ENCODE data around the gene PKIG. TPM values are rescaled to one million over a fixed set of nuclear protein-coding genes. Genes with fewer than 3 reads are reported as not detected.

The PKIG gene
- total RNA-seq, 1 donor from 2014 or later, result 40.6 TPM

DNA sequence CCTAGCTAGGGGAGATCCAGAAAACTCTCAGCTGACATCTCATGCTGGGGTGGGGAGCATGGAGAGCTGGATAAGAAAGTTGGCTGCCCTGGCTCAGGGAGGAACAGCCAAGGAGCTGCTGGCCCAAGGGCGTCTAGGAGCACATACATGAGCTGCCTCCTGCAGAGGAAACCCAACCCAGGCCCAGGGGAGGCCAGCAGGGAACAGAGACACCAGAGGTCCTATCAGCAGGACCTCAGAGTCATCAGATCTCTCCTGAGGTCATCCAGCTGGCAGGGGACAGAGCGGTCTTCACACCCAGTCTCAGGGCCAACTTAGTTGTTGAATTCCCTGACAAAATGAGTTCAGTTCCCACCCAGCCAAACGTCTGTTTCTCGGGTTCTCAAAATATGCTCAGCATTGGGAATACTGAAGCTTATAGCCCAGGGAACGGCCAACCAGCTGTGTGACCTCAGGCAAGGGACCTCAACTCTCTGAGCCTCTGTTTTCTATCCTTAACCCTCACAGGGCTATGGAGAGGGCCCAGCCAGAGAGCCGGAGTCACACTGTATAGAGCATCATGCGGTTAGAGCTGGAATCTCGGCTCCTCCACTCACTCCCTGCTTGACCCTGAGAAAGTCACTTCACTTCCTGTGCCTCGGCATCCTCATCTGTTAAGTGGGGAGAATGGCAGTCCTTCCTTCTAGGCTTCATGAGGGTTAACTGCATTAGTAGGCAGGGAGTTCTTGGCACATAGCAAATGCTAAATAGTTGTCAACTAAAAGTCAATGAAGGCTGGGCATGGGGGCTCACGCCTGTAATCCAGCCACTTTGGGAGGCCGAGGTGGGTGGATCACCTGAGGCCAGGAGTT, 55.4 kb downstream of the PKIG start:
- no peak overlapping the region for H3K4me3 Mint-ChIP-seq
- DNase-seq (ENCODE audit: low spot score), result no peak
- no peak overlapping the region for H3K27ac Mint-ChIP-seq

DNA sequence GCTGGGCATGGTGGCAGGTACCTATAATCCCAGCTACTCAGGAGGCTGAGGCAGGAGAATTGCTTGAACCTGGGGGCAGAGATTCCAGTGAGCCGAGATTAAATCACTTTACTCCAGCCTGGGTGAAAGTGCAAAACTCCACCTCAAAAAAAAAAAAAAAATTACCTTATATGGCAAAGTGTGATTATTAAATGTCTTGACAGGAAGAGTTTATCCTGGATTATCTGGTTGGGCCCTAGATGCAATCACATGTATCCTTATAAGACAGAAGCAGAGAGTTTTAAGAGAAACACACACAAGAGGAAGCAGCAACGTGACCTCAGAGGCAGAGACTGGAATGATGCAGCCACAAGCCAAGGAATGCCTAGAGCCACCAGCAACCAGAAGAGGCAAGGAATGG, 58.1 kb downstream of the PKIG start:
- H3K9me3 Mint-ChIP-seq, result peaks cover 6% of the 10 kb centered on the region

More for the DNA sequence above, 55.4 kb downstream of the PKIG start:
- no peaks in the 10 kb centered on the region for H4K20me1 ChIP-seq (ENCODE audit: low read depth)
- Mint-ChIP-seq H3K36me3 (peaks cover 4% of the 10 kb centered on the region), H3K9me3 (peaks cover 6% of the 10 kb centered on the region), H3K4me1 (peaks cover 23% of the 10 kb centered on the region), H3K27me3 (ENCODE audit: insufficient read depth, low read depth) (peaks cover 4% of the 10 kb centered on the region)
- H3K4me1 ChIP-seq, result peaks cover 11% of the 10 kb centered on the region
- no peaks in the 10 kb centered on the region for H3K79me2 ChIP-seq (ENCODE audit: low read depth)
- no peak overlapping the region for H3K4me3 ChIP-seq
- H3K27ac ChIP-seq, result no peak overlapping the region
- H3K27me3 ChIP-seq, result no peaks in the 10 kb centered on the region
- H3K36me3 ChIP-seq, result no peaks in the 10 kb centered on the region
- H3F3A ChIP-seq (ENCODE audit: low read depth), result peaks cover 8% of the 10 kb centered on the region
- TF ChIP-seq, protein P1, sequence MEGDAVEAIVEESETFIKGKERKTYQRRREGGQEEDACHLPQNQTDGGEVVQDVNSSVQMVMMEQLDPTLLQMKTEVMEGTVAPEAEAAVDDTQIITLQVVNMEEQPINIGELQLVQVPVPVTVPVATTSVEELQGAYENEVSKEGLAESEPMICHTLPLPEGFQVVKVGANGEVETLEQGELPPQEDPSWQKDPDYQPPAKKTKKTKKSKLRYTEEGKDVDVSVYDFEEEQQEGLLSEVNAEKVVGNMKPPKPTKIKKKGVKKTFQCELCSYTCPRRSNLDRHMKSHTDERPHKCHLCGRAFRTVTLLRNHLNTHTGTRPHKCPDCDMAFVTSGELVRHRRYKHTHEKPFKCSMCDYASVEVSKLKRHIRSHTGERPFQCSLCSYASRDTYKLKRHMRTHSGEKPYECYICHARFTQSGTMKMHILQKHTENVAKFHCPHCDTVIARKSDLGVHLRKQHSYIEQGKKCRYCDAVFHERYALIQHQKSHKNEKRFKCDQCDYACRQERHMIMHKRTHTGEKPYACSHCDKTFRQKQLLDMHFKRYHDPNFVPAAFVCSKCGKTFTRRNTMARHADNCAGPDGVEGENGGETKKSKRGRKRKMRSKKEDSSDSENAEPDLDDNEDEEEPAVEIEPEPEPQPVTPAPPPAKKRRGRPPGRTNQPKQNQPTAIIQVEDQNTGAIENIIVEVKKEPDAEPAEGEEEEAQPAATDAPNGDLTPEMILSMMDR (IDR thresholded peaks at IDR 0.05), result no peak
- no peak for TF ChIP-seq EZH2phosphoT487 (IDR thresholded peaks at IDR 0.05)
- no peak for TF ChIP-seq EZH2 (IDR thresholded peaks at IDR 0.05)
- no peak overlapping the region for H3K4me2 ChIP-seq
- H3K9ac ChIP-seq, result no peak overlapping the region
- no peak overlapping the region for H2AFZ ChIP-seq (replicated peaks)
- H3K9me3 ChIP-seq (ENCODE audit: low read depth), result no peaks in the 10 kb centered on the region

DNA sequence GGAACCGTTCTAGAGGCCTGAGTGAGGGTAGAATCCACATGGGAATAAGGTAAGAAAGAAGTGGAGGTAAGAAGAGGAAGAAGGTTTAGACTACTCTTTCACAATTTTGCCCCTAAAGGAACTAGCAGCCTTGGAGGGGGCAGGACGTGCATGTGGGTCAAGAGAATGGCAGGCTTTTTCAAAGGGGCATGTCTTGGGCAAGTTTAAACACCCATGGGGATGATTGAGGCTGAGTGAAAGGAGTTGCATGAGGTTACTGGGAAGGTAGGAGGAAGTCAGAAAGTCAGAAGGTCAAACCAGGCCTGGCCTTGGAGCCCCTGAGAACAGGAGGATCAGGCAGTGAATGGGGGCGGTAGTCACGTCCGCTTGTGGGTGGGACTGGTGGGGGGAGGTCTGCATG, 58.9 kb downstream of the PKIG start:
- TF ChIP-seq, protein P1 (IDR thresholded peaks at IDR 0.05), result no peak
- TF ChIP-seq EZH2phosphoT487 (IDR thresholded peaks at IDR 0.05) (no peak), EZH2 (IDR thresholded peaks at IDR 0.05) (no peak)
- no peak for DNase-seq (ENCODE audit: low spot score)
- peaks cover 6% of the 10 kb centered on the region for H3K27me3 Mint-ChIP-seq (ENCODE audit: insufficient read depth, low read depth)
- Histone ChIP-seq H2AFZ (replicated peaks) (no peak overlapping the region), H3K27ac (no peak overlapping the region), H3K9ac (no peak overlapping the region), H3F3A (ENCODE audit: low read depth) (peaks cover 27% of the 10 kb centered on the region), H3K9me3 (ENCODE audit: low read depth) (no peaks in the 10 kb centered on the region), H4K20me1 (ENCODE audit: low read depth) (no peaks in the 10 kb centered on the region), H3K4me1 (peaks cover 34% of the 10 kb centered on the region), H3K27me3 (no peaks in the 10 kb centered on the region), H3K4me3 (no peak overlapping the region), H3K36me3 (no peaks in the 10 kb centered on the region), H3K79me2 (ENCODE audit: low read depth) (no peaks in the 10 kb centered on the region), H3K4me2 (no peak overlapping the region)
- H3K36me3 Mint-ChIP-seq, result peaks cover 4% of the 10 kb centered on the region
- H3K4me3 Mint-ChIP-seq, result peak overlapping the region; percentile 3
- H3K9me3 Mint-ChIP-seq, result peaks cover 6% of the 10 kb centered on the region
- peak overlapping the region; percentile 87 for H3K27ac Mint-ChIP-seq
- peaks cover 47% of the 10 kb centered on the region for H3K4me1 Mint-ChIP-seq

More for the DNA sequence above, 58.1 kb downstream of the PKIG start:
- H3K4me3 ChIP-seq, result no peak overlapping the region
- no peaks in the 10 kb centered on the region for H3K79me2 ChIP-seq (ENCODE audit: low read depth)
- no peak overlapping the region for H2AFZ ChIP-seq (replicated peaks)
- no peaks in the 10 kb centered on the region for H4K20me1 ChIP-seq (ENCODE audit: low read depth)
- no peaks in the 10 kb centered on the region for H3K9me3 ChIP-seq (ENCODE audit: low read depth)
- H3K27ac Mint-ChIP-seq, result no peak overlapping the region
- H3K4me2 ChIP-seq, result no peak overlapping the region
- H3K4me1 ChIP-seq, result peaks cover 26% of the 10 kb centered on the region
- H3K27me3 ChIP-seq, result no peaks in the 10 kb centered on the region
- no peak overlapping the region for H3K4me3 Mint-ChIP-seq
- no peak overlapping the region for H3K27ac ChIP-seq
- no peak overlapping the region for H3K9ac ChIP-seq
- peaks cover 4% of the 10 kb centered on the region for H3K36me3 Mint-ChIP-seq
- H3F3A ChIP-seq (ENCODE audit: low read depth), result peaks cover 19% of the 10 kb centered on the region
- TF ChIP-seq EZH2 (IDR thresholded peaks at IDR 0.05), result no peak
- TF ChIP-seq EZH2phosphoT487 (IDR thresholded peaks at IDR 0.05), result no peak
- TF ChIP-seq, protein P1 (IDR thresholded peaks at IDR 0.05), result no peak
- DNase-seq (ENCODE audit: low spot score), result no peak
- H3K27me3 Mint-ChIP-seq (ENCODE audit: insufficient read depth, low read depth), result peaks cover 4% of the 10 kb centered on the region
- H3K36me3 ChIP-seq, result no peaks in the 10 kb centered on the region
- peaks cover 41% of the 10 kb centered on the region for H3K4me1 Mint-ChIP-seq
